Measurements from ENCODE around the gene GTF2F2.
"Not testable (repeated sequence)": the region's sequence is repeated elsewhere in the genome, so short reads cannot be mapped to it uniquely, and the experiment has no call there.

GTF2F2 gene

DNA sequence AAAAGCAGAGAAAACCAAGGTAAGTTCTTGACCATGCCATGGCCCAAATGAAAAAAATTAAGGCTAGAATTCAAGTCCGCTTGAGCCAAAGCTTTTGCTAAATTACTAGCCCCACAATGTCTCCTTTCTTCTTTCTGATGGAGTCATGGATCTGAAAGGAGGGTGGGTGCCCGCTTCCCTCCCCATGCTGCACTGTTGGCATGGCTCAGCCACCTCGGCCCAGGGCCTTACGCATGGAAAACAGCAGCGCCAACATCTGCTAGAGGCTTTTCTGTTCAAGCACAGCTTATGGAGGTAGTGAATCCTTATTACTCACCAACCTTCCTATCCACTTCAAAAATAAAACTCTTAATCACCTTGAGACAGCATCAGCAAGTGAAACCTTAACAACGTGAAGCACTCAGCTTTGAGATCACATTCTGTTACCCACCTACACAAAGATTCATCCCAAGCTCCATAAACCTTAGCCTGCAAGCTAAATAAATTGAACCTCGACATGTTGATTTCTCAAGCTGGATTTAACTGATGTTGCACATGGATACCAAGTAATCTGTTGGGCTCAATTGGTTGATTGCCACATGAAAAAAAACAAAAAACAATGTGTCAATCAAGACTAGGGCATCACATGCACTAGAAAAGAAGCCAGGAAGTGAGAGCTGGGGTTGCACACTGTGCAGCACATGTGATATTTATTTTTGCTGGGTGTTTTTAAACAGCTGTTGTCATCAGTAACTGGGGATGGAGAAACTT is 177.3 kb downstream of the GTF2F2 start:
- no peak for DNase-seq (ENCODE audit: extremely low read depth, low read depth)
- no peak for TF ChIP-seq CTCF (IDR thresholded peaks at IDR 0.05; ENCODE audit: low read depth, low read length)

- no peak for TF ChIP-seq CTCF (IDR thresholded peaks at IDR 0.05; ENCODE audit: low read depth, low read length)
- DNase-seq (ENCODE audit: extremely low read depth, low read depth), result no peak
Measured at GRCh38 chr13:45298206-45298505, 177.8 kb downstream of the GTF2F2 start.

- not testable (repeated sequence) for DNase-seq (ENCODE audit: extremely low read depth, low read depth)
Measured at GRCh38 chr13:45298550-45298949, 178.2 kb downstream of the GTF2F2 start.

DNA sequence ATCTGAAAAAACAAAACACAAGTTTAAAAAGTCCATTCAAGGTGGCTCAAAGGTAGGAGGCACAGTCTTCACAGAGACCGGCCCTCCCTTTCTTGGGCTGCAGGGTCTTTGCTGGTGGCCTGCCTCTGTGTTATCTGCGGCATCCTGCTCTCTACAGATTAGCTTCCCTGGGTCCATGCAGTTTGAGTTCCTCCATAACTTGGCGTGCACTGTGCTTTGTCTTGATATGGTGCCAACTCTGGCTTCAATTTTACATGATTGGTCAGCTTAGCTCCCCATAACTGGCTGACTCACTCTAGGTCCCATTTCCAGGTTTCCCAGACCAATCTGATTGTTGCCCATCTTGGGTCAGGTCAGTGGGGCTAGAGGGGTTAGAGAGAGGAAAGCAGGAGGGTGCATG is 178.9 kb downstream of the GTF2F2 start:
- no peak for DNase-seq (ENCODE audit: extremely low read depth, low read depth)
- TF ChIP-seq CTCF (IDR thresholded peaks at IDR 0.05; ENCODE audit: low read depth, low read length), result no peak

- no peak for TF ChIP-seq CTCF (IDR thresholded peaks at IDR 0.05; ENCODE audit: low read depth, low read length)
- no peak for DNase-seq (ENCODE audit: extremely low read depth, low read depth)
Measured at GRCh38 chr13:45300190-45300985, 180.1 kb downstream of the GTF2F2 start.

- no peak for DNase-seq (ENCODE audit: extremely low read depth, low read depth)
- no peak for TF ChIP-seq CTCF (IDR thresholded peaks at IDR 0.05; ENCODE audit: low read depth, low read length)
Measured at GRCh38 chr13:45301263-45301662, 181.0 kb downstream of the GTF2F2 start.

DNA sequence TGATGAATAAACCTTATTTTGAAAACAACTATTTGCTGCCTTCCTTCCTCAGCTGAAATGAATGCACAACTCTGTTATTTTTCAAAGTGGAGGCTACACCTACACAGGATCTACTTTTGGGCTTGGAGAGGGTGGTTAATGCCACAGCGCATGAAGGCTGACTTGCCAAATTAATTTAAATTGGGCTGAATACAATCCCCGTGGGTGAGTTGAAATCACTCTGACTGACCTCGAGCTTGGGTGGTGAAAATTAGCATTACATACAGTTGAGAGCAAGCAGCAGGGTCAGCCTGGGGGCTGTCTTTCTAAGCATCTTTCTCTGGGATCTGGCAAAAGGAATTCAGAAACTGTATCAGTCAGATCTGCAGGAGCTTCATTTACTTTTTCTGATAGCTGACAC is 182.2 kb downstream of the GTF2F2 start:
- no peak for DNase-seq (ENCODE audit: extremely low read depth, low read depth)
- no peak for TF ChIP-seq CTCF (IDR thresholded peaks at IDR 0.05; ENCODE audit: low read depth, low read length)
